Skeletal muscle satellite cell (primary cell): ENCODE measurements around the gene KCNS1. TPM values are rescaled to one million over a fixed set of nuclear protein-coding genes. Genes with fewer than 3 reads are reported as not detected.
A peak's percentile ranks its signal among the peaks of the same experiment; 100 is the strongest.
"Not testable (repeated sequence)": the region's sequence is repeated elsewhere in the genome, so short reads cannot be mapped to it uniquely, and the experiment has no call there.

Experiments used
- H3K27me3 ChIP-seq: 2 replicates; pipeline ENCODE4 v1.7.0; 2013; ENCODE audit warnings: low read length; ENCODE audit not compliant: control insufficient read depth, insufficient read depth
- H3K36me3 ChIP-seq: 2 replicates; pipeline ENCODE4 v1.7.0; 2013; ENCODE audit warnings: mild to moderate bottlenecking, control low read depth, low read length; ENCODE audit not compliant: insufficient read depth
- H3K4me1 ChIP-seq: 2 replicates; pipeline ENCODE4 v1.7.0; 2013; ENCODE audit warnings: low read length; ENCODE audit not compliant: control insufficient read depth, insufficient read depth
- H3K4me2 ChIP-seq: 2 replicates; pipeline ENCODE4 v1.7.0; 2013; ENCODE audit warnings: mild to moderate bottlenecking, low read length
- H3K4me3 ChIP-seq: 2 replicates; pipeline ENCODE4 v1.7.0; 2013; ENCODE audit warnings: low read length
- H3K9ac ChIP-seq: 2 replicates; pipeline ENCODE4 v1.7.0; 2013; ENCODE audit warnings: mild to moderate bottlenecking, low read depth, low read length, moderate library complexity
- H3K9me3 ChIP-seq: replicated peaks from 2 replicates; pipeline ENCODE4 v1.7.0; 2013; ENCODE audit warnings: mild to moderate bottlenecking, control low read depth, low read length
- total RNA-seq: library from RNA; depleted of rRNA; stranded (reverse); fragments of >200 nt; gene quantifications from 2 replicates; pipeline ENCODE4 v1.2.3, GENCODE V29; 2012; rRNA removed

Gene KCNS1
- under 0.01 and 0.22 TPM in 2 replicates for total RNA-seq

DNA sequence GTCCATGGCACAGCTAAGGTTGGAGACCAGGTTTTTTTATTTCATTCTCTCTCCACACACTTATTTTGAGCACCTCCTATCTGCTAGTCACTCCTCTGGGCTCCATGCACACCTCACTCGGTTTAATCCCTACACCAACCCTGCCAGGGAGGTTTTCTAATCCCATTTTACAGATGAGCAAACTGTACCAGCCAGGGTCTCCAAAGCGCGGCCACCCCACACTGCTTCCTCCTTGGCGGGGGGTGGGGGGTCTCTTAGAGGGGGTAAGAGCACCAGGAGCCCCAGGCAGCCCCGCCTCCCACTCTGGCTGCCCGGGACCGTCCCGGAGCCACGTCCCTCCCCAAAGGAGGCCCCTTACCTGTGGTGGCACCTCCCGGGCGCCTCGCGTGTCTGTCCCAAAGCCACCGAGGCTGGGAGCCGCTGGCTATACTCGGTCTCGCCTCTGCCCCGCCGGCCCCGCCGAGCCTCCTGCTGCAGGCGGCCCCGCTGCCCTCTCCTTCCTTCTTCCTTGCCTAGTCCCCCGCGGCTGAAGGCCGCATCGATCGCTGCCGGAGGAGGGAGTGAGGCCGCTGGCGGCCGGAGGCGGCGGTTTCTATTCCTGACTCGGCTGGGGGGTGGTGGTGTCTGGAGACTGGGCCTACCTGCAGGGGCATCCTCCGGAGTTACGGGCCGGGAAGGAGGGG lies at the start of gene KCNS1:
Gene KCNS1, minus strand, starts transcription at position 565 of the 683 bp plus-strand sequence. CDS start 1,891 bp downstream, outside the sequence.
- H3K27me3 ChIP-seq, result peaks cover 31% of the 10 kb centered on the region
- peak within 1 kb of the TSS; percentile 68 for H3K4me2 ChIP-seq
- peak within 1 kb of the TSS; percentile 30 for H3K4me3 ChIP-seq
- H3K9ac ChIP-seq, result no peak within 1 kb of the TSS
- H3K9me3 ChIP-seq, result no peaks in the 10 kb centered on the region
- no peaks in the 10 kb centered on the region for H3K36me3 ChIP-seq
- H3K4me1 ChIP-seq, result peaks cover 16% of the 10 kb centered on the region

GRCh38 chr20:45149062-45149461 lies 48.1 kb upstream of the KCNS1 start:
- H3K4me1 ChIP-seq, result no peaks in the 10 kb centered on the region
- H3K4me3 ChIP-seq, result no peak overlapping the region
- peaks cover 84% of the 10 kb centered on the region for H3K27me3 ChIP-seq
- H3K4me2 ChIP-seq, result no peak overlapping the region
- H3K9me3 ChIP-seq, result no peaks in the 10 kb centered on the region
- no peak overlapping the region for H3K9ac ChIP-seq
- H3K36me3 ChIP-seq, result no peaks in the 10 kb centered on the region

DNA sequence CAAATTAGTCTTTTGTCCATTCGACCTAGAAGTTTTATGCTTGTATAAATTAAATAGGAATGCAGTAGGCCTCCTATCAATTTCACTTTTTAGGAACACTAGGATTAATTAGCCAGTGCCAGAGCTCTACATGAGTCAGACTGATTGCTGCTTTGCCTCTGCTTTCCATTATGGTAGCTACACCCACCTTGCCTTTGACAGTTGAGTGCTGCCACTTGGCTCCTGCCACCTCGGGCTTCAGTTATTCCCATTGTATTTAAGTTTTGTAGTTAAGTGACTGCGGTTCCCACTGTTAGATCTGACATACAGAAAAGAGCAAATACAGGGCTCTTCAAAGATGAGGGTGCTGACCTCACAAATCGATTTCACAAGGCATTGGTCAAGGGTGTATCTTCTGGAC lies 39.9 kb upstream of the KCNS1 start:
- Histone ChIP-seq H3K4me2 (no peak overlapping the region), H3K27me3 (peaks cover 73% of the 10 kb centered on the region), H3K9me3 (no peaks in the 10 kb centered on the region), H3K4me1 (no peaks in the 10 kb centered on the region), H3K9ac (no peak overlapping the region), H3K4me3 (no peak overlapping the region), H3K36me3 (no peaks in the 10 kb centered on the region)

DNA sequence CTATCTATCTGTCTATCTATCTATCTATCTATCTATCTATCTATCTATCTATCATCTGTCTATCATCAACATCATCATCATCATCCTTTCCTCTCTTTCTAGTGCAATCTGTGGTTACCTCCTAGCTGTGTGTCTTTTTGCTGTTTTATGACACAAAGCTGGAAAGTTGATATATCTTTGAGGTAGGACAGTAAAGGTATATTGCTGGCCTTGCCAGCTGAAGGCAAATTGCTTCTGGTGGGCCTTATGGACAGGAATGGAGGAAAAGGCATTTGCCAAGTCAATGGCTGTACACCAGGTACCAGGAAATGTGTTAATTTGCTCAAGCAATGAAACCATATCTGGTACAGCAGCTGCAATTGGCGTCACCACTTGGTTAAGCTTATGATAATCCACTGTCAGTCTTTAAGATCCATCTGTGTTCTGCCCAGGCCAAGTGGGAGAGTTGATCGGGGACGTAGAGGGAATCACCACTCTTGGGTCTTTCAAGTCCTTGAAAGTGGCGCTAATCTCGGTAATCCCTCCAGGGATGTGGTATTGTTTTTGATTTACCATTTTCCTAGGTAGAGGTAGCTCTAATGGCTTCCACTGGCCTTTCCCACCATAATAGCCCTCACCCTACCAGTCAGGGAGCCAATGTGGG lies 38.9 kb upstream of the KCNS1 start:
- H3K9me3 ChIP-seq, H3K4me1 ChIP-seq, H3K4me2 ChIP-seq, H3K9ac ChIP-seq, H3K36me3 ChIP-seq, H3K4me3 ChIP-seq: not testable (repeated sequence)
- H3K27me3 ChIP-seq, result peaks cover 73% of the 10 kb centered on the region

- Histone ChIP-seq H3K9me3 (no peaks in the 10 kb centered on the region), H3K4me1 (no peaks in the 10 kb centered on the region), H3K4me3 (no peak overlapping the region), H3K4me2 (no peak overlapping the region), H3K36me3 (no peaks in the 10 kb centered on the region), H3K9ac (no peak overlapping the region), H3K27me3 (peaks cover 73% of the 10 kb centered on the region)
Measured at GRCh38 chr20:45138561-45139300, 37.8 kb upstream of the KCNS1 start.

DNA sequence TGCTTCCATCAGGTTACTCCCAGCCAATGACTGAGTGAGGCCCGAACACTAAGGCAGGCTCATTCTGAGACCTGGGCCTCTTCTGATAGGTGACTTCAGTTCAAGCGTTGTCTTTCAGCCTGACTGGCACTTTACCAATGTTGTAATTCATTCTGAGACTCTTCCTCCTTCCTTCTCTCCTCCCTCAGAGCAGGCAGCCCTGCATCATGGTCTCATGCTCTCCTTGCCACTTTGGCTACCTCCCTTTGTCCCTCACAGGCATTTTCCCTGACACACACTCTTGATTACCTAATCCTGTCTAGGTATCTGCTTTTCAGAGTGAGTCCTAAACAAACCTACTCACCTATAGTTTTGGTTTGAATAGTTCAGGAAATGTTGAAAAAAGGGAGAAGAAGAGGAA lies 36.0 kb upstream of the KCNS1 start:
- H3K4me2 ChIP-seq, result no peak overlapping the region
- H3K9ac ChIP-seq, result no peak overlapping the region
- no peak overlapping the region for H3K4me3 ChIP-seq
- H3K36me3 ChIP-seq, result no peaks in the 10 kb centered on the region
- no peaks in the 10 kb centered on the region for H3K4me1 ChIP-seq
- H3K9me3 ChIP-seq, result no peaks in the 10 kb centered on the region
- H3K27me3 ChIP-seq, result peaks cover 77% of the 10 kb centered on the region

- Histone ChIP-seq H3K9ac (no peak overlapping the region), H3K36me3 (no peaks in the 10 kb centered on the region), H3K4me2 (no peak overlapping the region), H3K27me3 (peaks cover 73% of the 10 kb centered on the region), H3K9me3 (no peaks in the 10 kb centered on the region), H3K4me1 (no peaks in the 10 kb centered on the region), H3K4me3 (no peak overlapping the region)
Measured at GRCh38 chr20:45128099-45128498, 27.2 kb upstream of the KCNS1 start.

DNA sequence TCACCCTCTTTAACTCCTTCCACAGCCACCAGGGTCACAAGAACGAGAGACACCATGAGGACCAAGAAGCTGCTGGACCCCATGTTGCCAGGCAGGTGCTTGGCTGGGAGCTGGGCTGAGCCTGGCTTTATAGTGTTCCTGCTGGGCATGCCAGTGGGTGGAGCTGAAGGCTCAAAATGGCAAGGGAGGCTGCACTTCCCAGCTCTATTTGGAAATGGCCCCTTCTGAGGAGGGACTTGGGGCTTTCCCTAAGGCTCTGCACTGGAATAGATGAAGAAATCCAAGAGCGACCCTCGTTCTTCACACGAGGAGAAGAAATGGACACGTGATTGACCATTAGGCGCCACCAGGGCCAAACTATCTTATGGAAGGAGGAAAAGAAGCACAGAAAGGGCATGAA lies 23.4 kb upstream of the KCNS1 start, which contains the start of gene WFDC12:
Gene WFDC12, minus strand, starts transcription at position 101 of the 400 bp plus-strand sequence. Its CDS starts 18 bp downstream, at position 83.
- Histone ChIP-seq H3K9me3 (no peaks in the 10 kb centered on the region), H3K4me2 (no peak within 1 kb of the TSS), H3K4me3 (no peak within 1 kb of the TSS), H3K36me3 (no peaks in the 10 kb centered on the region), H3K27me3 (peaks cover 78% of the 10 kb centered on the region), H3K9ac (no peak within 1 kb of the TSS), H3K4me1 (no peaks in the 10 kb centered on the region)

DNA sequence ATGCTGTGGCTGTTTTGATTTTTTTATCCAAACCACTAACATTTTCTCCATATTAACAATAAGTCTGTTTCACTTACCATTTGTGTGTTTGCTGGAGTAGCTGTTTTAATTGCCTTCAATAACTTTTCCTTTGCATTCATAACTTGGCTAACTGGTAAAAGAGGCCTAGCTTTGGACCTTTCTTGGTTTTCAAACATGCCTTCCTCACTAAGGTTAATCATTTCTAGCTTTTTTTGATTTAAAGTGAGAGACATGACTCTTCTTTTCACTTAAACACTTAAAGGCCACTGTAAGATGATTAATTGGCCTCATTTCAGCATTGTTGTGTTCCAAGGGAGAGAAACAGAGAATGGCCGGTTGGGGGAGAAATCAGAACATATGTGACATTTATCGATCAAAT lies 20.5 kb upstream of the KCNS1 start:
- Histone ChIP-seq H3K27me3 (peaks cover 77% of the 10 kb centered on the region), H3K9me3 (no peaks in the 10 kb centered on the region), H3K4me2 (no peak overlapping the region), H3K4me3 (no peak overlapping the region), H3K9ac (no peak overlapping the region), H3K4me1 (no peaks in the 10 kb centered on the region), H3K36me3 (no peaks in the 10 kb centered on the region)

DNA sequence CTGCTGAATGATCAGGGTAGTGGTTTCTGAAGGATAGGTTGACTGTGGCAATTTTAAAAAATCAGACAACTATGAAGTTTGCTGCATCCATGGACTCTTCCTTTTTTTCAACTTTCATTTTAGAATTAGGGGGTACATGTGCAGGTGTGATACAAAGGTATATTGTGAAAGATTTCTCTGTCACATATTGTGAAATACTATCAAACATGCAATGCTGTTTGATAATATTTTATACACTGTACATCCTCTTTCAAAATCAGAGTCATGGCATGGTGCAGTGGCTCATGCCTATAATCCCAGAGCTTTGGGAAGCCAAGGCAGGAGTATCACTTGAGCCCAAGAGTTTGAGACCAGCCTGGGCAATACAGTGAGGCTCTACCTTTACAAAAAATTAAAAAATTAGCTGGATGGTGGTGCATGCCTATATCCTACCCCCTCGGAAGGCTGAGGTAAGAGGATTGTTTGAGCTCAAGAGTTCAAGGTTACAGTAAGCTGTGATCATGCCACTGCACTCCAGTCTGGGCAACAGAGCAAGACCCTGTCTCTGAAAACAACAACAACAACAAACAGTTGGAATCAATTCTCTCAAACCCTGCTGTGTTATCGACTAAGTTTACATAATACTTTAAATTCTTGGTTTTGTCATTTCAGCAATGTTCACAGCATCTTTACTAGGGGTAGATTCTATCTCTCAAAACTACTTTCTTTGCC lies 18.8 kb upstream of the KCNS1 start:
- Histone ChIP-seq H3K36me3 (no peaks in the 10 kb centered on the region), H3K9ac (no peak overlapping the region), H3K4me2 (no peak overlapping the region), H3K4me3 (no peak overlapping the region), H3K9me3 (no peaks in the 10 kb centered on the region), H3K27me3 (peaks cover 75% of the 10 kb centered on the region), H3K4me1 (no peaks in the 10 kb centered on the region)

- no peak overlapping the region for H3K4me2 ChIP-seq
- H3K4me1 ChIP-seq, result no peaks in the 10 kb centered on the region
- no peak overlapping the region for H3K4me3 ChIP-seq
- H3K9ac ChIP-seq, result no peak overlapping the region
- peaks cover 71% of the 10 kb centered on the region for H3K27me3 ChIP-seq
- H3K36me3 ChIP-seq, result no peaks in the 10 kb centered on the region
- H3K9me3 ChIP-seq, result no peaks in the 10 kb centered on the region
Measured at GRCh38 chr20:45118028-45118427, 17.1 kb upstream of the KCNS1 start.
